Endometrial microvascular endothelial cells (primary cell): ENCODE measurements around the gene MAP1LC3B2. TPM values are rescaled to one million over a fixed set of nuclear protein-coding genes. Genes with fewer than 3 reads are reported as not detected.

Source experiments
- total RNA-seq: library from RNA; depleted of rRNA; stranded (reverse); fragments of >200 nt; gene quantifications from one replicate; pipeline ENCODE4 v1.2.3, GENCODE V29; 2015; ENCODE audit errors: inconsistent ontology term

The MAP1LC3B2 gene
- total RNA-seq, 1 donor from 2014 or later, result not detected

Other genes starting within 250 kb of the MAP1LC3B2 start
- gene SPRING1, start 178.7 kb downstream of the MAP1LC3B2 start, total RNA-seq, result 35.8 TPM
- 1.3 TPM for gene RNFT2, start 178.9 kb downstream of the MAP1LC3B2 start, total RNA-seq